Gastrocnemius medialis (tissue), 4 donors: Measurements from ENCODE around the gene MTMR11. TPM values are rescaled to one million over a fixed set of nuclear protein-coding genes. Genes with fewer than 3 reads are reported as not detected.

ENCODE experiments used
- ATAC-seq, 2 donors: fragments of 150-250 bp; one replicate each; pipeline ENCODE4 v1.9.1; 2016
- DNase-seq, 2 donors: peaks; one replicate each; pipeline ENCODE4 v3.0.0-alpha.2; 2019
- H3K27ac ChIP-seq, 4 donors: fragments of 200-600 bp; sonication (generic); 1 replicate in 1 of 4; 2 replicates in 3 of 4; pipeline ENCODE4 v1.5.1; 2016 to 2018; ENCODE audit warnings: mild to moderate bottlenecking in 2 of 4, moderate library complexity in 1 of 4
- H3K27me3 ChIP-seq, 3 donors: fragments of 200-600 bp; sonication (generic) in 2 of 3; 1 replicate in 1 of 3; 2 replicates in 2 of 3; pipeline versions ENCODE4 v1.5.1 to v1.6.0; 2016 to 2019; ENCODE audit warnings: mild to moderate bottlenecking in 1 of 3, moderate library complexity in 1 of 3
- H3K36me3 ChIP-seq, 2 donors: fragments of 200-600 bp; sonication (generic) in 1 of 2; one replicate each; pipeline ENCODE4 v1.5.1; 2017 to 2018
- H3K4me1 ChIP-seq, 2 donors: fragments of 200-600 bp; sonication (generic) in 1 of 2; one replicate each; pipeline ENCODE4 v1.5.1; 2016 to 2017; ENCODE audit warnings: mild to moderate bottlenecking in 2 of 2
- H3K4me3 ChIP-seq, 4 donors: fragments of 200-600 bp; sonication (generic) in 3 of 4; 1 replicate in 1 of 4; 2 replicates in 3 of 4; pipeline ENCODE4 v1.5.1; 2016 to 2019; ENCODE audit warnings: mild to moderate bottlenecking in 2 of 4
- H3K9me3 ChIP-seq, 3 donors: fragments of 200-600 bp; sonication (generic) in 2 of 3; 1 replicate in 1 of 3; 2 replicates in 2 of 3; pipeline ENCODE4 v1.5.1; 2016 to 2019
- CTCF ChIP-seq, 5 experiments: fragments of 450-650 bp in 3 of 5; fragments of 200-600 bp in 2 of 5; sonication (generic) in 2 of 5; IDR thresholded peaks in 4 of 5; conservative IDR thresholded peaks in 1 of 5; 1 replicate in 4 of 5; 2 replicates in 1 of 5; pipeline ENCODE4 v1.5.1; 2016 to 2019; ENCODE audit warnings: antibody characterized with exemption in 5 of 5, mild to moderate bottlenecking in 3 of 5, moderate library complexity in 3 of 5
- POLR2A ChIP-seq, 2 donors: fragments of 450-650 bp; IDR thresholded peaks; one replicate each; pipeline ENCODE4 v1.6.1; 2017; ENCODE audit warnings: antibody characterized with exemption in 2 of 2, mild to moderate bottlenecking in 2 of 2, moderate library complexity in 2 of 2
- in situ Hi-C, 4 donors: fragments of 200-750 bp; cut with MboI; loops; one replicate each; pipeline versions ENCODE4 v1.15.0 to v1.8.0; 2017; ENCODE audit warnings: low sequenced_read_pairs in 4 of 4
- intact Hi-C: fragments of 100-400 bp; cut with DNase I; formaldehyde crosslinking; loops from one replicate; pipeline ENCODE4 v1.15.1; 2023; ENCODE audit warnings: low total_unique reads
- total RNA-seq, 4 donors: library from RNA; depleted of rRNA; stranded (reverse); fragments of >200 nt; gene quantifications; one replicate each; pipeline versions ENCODE4 v1.1.0 to v1.2.3, GENCODE V29; 2016

Gene MTMR11
- total RNA-seq, 4 donors from 2014 or later: 1.2 to 4.6 (median 3.5) TPM

DNA sequence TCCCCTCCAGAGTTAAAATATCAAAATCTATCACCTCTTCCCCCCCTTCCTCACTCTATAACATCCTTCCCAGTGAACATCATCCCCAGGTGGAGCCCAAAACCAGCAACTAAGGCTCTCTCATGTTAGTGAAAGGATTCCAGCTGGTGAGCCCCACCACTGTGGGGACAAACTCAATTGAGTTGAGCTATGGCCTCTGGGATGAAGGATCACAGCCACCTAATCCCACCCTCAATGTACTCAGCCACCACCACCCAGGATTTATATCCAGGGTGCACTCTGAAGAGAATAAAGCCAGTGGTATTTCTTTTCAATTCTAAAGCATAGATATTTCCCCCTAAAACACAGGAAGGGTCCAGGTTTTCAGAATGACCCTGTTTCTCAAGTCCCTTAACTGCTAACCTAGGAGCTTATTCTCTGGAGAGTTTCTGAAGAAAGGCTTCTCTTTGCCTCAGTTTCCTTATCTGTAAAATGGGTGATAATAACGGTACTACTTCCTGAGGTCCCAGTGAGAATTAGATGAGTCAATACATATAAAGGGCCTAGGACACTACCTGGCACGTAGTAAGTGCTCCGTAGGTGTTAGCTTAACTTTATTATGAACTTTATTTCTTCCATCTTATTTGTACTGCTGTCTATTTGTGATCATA lies 53.0 kb downstream of the MTMR11 start:
- Histone ChIP-seq H3K4me3 (no peak overlapping the region), H3K27ac (no peak overlapping the region), H3K27me3 (no peaks in the 10 kb centered on the region), H3K9me3 (no peaks in the 10 kb centered on the region), H3K4me1 (peaks cover 19% of the 10 kb centered on the region in 2 donors), H3K36me3 (no peaks in the 10 kb centered on the region)
- TF ChIP-seq CTCF (IDR thresholded peaks at IDR 0.05 in 4 of 5, conservative IDR thresholded peaks at IDR 0.05 in 1 of 5) (no peak), POLR2A (IDR thresholded peaks at IDR 0.05) (no peak)
- intact Hi-C loops (no loop called here), in situ Hi-C loops (no loop called here)
- ATAC-seq (no peak), DNase-seq (no peak)

DNA sequence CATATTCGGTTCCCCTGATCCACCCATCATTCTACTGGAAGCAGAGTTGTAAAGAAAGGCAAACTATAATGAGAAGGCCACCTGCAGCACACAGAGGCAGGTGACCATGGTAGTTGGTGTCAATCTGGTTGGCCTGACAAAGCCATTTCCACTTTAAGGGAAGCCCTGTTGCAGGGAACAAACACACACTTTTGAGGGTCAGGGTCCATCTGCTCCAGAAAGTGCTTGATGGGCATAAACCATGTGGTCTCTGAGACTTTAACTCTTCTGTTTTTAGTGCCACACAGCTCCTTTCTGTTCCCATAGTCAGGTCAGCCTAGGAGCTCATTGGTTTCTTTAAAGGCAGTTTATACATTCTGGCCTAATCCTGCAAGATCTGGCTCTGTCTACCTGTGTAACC lies 54.8 kb downstream of the MTMR11 start:
- intact Hi-C loops: no loop called here
- no peak overlapping the region for H3K4me3 ChIP-seq
- in situ Hi-C loops: no loop called here
- no peaks in the 10 kb centered on the region for H3K9me3 ChIP-seq
- H3K4me1 ChIP-seq: peaks cover 28 to 30% of the 10 kb centered on the region in 2 donors
- ATAC-seq (no peak), DNase-seq (no peak)
- H3K27me3 ChIP-seq: no peaks in the 10 kb centered on the region
- H3K36me3 ChIP-seq: no peaks in the 10 kb centered on the region
- no peak overlapping the region for H3K27ac ChIP-seq
- TF ChIP-seq POLR2A (IDR thresholded peaks at IDR 0.05) (no peak), CTCF (IDR thresholded peaks at IDR 0.05 in 4 of 5, conservative IDR thresholded peaks at IDR 0.05 in 1 of 5) (no peak)

GRCh38 chr1:149879556-149879955 lies 57.1 kb downstream of the MTMR11 start:
- no peak for DNase-seq
- Histone ChIP-seq H3K4me1 (peaks cover 23 to 24% of the 10 kb centered on the region in 2 donors), H3K27ac (no peak overlapping the region), H3K9me3 (no peaks in the 10 kb centered on the region), H3K36me3 (no peaks in the 10 kb centered on the region), H3K4me3 (no peak overlapping the region), H3K27me3 (no peaks in the 10 kb centered on the region)
- intact Hi-C loops: no loop called here
- TF ChIP-seq POLR2A (IDR thresholded peaks at IDR 0.05) (no peak), CTCF (IDR thresholded peaks at IDR 0.05 in 4 of 5, conservative IDR thresholded peaks at IDR 0.05 in 1 of 5) (no peak)
- ATAC-seq: no peak
- in situ Hi-C loops: no loop called here

Other genes with a start within 250 kb of the MTMR11 start
- gene FCGR1A, start 154.2 kb downstream of the MTMR11 start, total RNA-seq: 1 to 10 TPM in 1 of 4 donors, not detected in 3; 2.5 TPM
- 10 to 100 TPM; 17.0 to 35.4 (median 28.7) TPM for gene BOLA1, start 37.3 kb downstream of the MTMR11 start, total RNA-seq
- under 1 TPM; 0.12 to 0.56 (median 0.30) TPM for gene SV2A, start 19.0 kb downstream of the MTMR11 start, total RNA-seq
- gene SF3B4, start 9.1 kb downstream of the MTMR11 start, total RNA-seq: 10 to 100 TPM in 1 of 4 donors, 1 to 10 TPM in 3; 4.4 to 17.4 (median 8.1) TPM
- gene OTUD7B, start 73.8 kb upstream of the MTMR11 start, total RNA-seq: 10 to 100 TPM; 27.2 to 51.3 (median 43.6) TPM
- 10 to 100 TPM; 17.0 to 30.3 (median 24.7) TPM for gene VPS45, start 130.9 kb upstream of the MTMR11 start, total RNA-seq
- 10 to 100 TPM; 24.3 to 57.7 (median 40.4) TPM for gene PLEKHO1, start 213.0 kb upstream of the MTMR11 start, total RNA-seq